HUDEP-2 (cell line): ENCODE measurements around the gene FKBP1B.
"Not testable (repeated sequence)": the region's sequence is repeated elsewhere in the genome, so short reads cannot be mapped to it uniquely, and the experiment has no call there.

Experiments used
- DNase-seq, 76 experiments: peaks; one replicate each; lab custom pipeline; 2025; ENCODE audit not compliant: unreplicated experiment in 76 of 76; lab: John Stamatoyannopoulos, UW

Gene FKBP1B

GRCh38 chr2:24058564-24059271, 9.2 kb downstream of the FKBP1B start:
- DNase-seq: no peak

GRCh38 chr2:24065341-24065740, 15.8 kb downstream of the FKBP1B start:
- no peak for DNase-seq

GRCh38 chr2:24072259-24072658, 22.7 kb downstream of the FKBP1B start:
- no peak for DNase-seq

GRCh38 chr2:24073816-24074215, 24.3 kb downstream of the FKBP1B start:
- no peak for DNase-seq

- no peak for DNase-seq
These were observed 25.7 kb downstream of the FKBP1B start for GRCh38 chr2:24075259-24075658.

- DNase-seq: peak; percentile 62 to 99 (median 97)
These were observed 26.6 kb downstream of the FKBP1B start, which contains the start of gene SF3B6 for GRCh38 chr2:24075915-24076848. Gene SF3B6 (minus strand): TSS chr2:24076326. CDS start chr2:24076229, 97 bp downstream.

- DNase-seq: peak in 15 of 76 experiments; percentile 7 to 89 (median 33)
These were observed 27.5 kb downstream of the FKBP1B start for GRCh38 chr2:24076849-24077534.

GRCh38 chr2:24077535-24077877, 28.0 kb downstream of the FKBP1B start:
- DNase-seq: peak in 9 of 76 experiments; percentile 2 to 42 (median 23)

- no peak for DNase-seq
These were observed 28.3 kb downstream of the FKBP1B start for GRCh38 chr2:24077879-24078278.

- no peak for DNase-seq
These were observed 31.2 kb downstream of the FKBP1B start for GRCh38 chr2:24080701-24081100.

- DNase-seq: peak in 1 of 76 experiments; percentile 18
These were observed 33.4 kb downstream of the FKBP1B start for GRCh38 chr2:24082787-24083566.

- DNase-seq: peak; percentile 72 to 95 (median 86)
These were observed 34.2 kb downstream of the FKBP1B start for GRCh38 chr2:24083567-24084385.

- peak in 74 of 76 experiments; percentile 30 to 93 (median 81) for DNase-seq
These were observed 35.1 kb downstream of the FKBP1B start, which contains the start of gene TP53I3 for GRCh38 chr2:24084386-24085199. Gene TP53I3 (minus strand): TSS chr2:24084834. CDS start chr2:24084326, 508 bp downstream.

- DNase-seq: peak in 5 of 76 experiments; percentile 10 to 46 (median 26)
These were observed 35.6 kb downstream of the FKBP1B start for GRCh38 chr2:24085200-24085489.

GRCh38 chr2:24086241-24086640, 36.7 kb downstream of the FKBP1B start:
- DNase-seq: no peak

GRCh38 chr2:24087032-24087431, 37.5 kb downstream of the FKBP1B start:
- DNase-seq: no peak

GRCh38 chr2:24088821-24089359, 39.3 kb downstream of the FKBP1B start:
- no peak for DNase-seq

GRCh38 chr2:24093270-24093669, 43.7 kb downstream of the FKBP1B start:
- DNase-seq: not testable (repeated sequence)
